ENCODE results near the gene ARSG. TPM values are rescaled to one million over a fixed set of nuclear protein-coding genes. Genes with fewer than 3 reads are reported as not detected.
A peak's percentile ranks its signal among the peaks of the same experiment; 100 is the strongest.

Gene ARSG
- total and polyA plus RNA-seq, 2 of the 13 experiments (the other 11 are each of a cell fraction or from before 2014, with no cell fraction given) = 3.7 to 15.2 TPM

- TF ChIP-seq ADNP (CRISPR knock-in tag; IDR thresholded peaks at IDR 0.05) (no peak), ZNF552 (CRISPR knock-in tag; IDR thresholded peaks at IDR 0.05; ENCODE audit: borderline replicate concordance) (no peak), GATAD1 (CRISPR knock-in tag; IDR thresholded peaks at IDR 0.05) (peak; percentile 52; the same call in 1 of the 2 replicates), ZNF644 (CRISPR knock-in tag; IDR thresholded peaks at IDR 0.05; ENCODE audit: low read depth) (0 out of 2 replicates have a peak, but pooled peaks have one; percentile 8), NCOA1 (CRISPR knock-in tag; IDR thresholded peaks at IDR 0.05) (no peak), NCOR1 (IDR thresholded peaks at IDR 0.05; ENCODE audit: borderline replicate concordance, low read length) (no peak), ZNF816 (CRISPR knock-in tag; IDR thresholded peaks at IDR 0.05; ENCODE audit: borderline replicate concordance) (no peak), SETDB1 (CRISPR knock-in tag; IDR thresholded peaks at IDR 0.05; ENCODE audit: borderline replicate concordance) (no peak), ETV5 (CRISPR knock-in tag; IDR thresholded peaks at IDR 0.05; ENCODE audit: borderline replicate concordance) (peak; percentile 96), ZNF354B (CRISPR knock-in tag; IDR thresholded peaks at IDR 0.05) (no peak), ZBTB7B (CRISPR knock-in tag; IDR thresholded peaks at IDR 0.05) (0 out of 2 replicates have a peak, but pooled peaks have one; percentile 33), PAWR (CRISPR knock-in tag; IDR thresholded peaks at IDR 0.05; ENCODE audit: borderline replicate concordance) (no peak), ZNF256 (CRISPR knock-in tag; conservative IDR thresholded peaks at IDR 0.05) (no peak), ZNF543 (CRISPR knock-in tag; IDR thresholded peaks at IDR 0.05) (no peak), ZIK1 (CRISPR knock-in tag; IDR thresholded peaks at IDR 0.05; ENCODE audit: borderline replicate concordance, low read depth) (no peak), ZNF235 (CRISPR knock-in tag; IDR thresholded peaks at IDR 0.05; ENCODE audit: borderline replicate concordance) (no peak), ZBTB1 (CRISPR knock-in tag; IDR thresholded peaks at IDR 0.05; ENCODE audit: borderline replicate concordance) (no peak), CAMTA2 (CRISPR knock-in tag; IDR thresholded peaks at IDR 0.05; ENCODE audit: borderline replicate concordance) (no peak), NFYC (CRISPR knock-in tag; IDR thresholded peaks at IDR 0.05) (no peak), ZNF33B (CRISPR knock-in tag; IDR thresholded peaks at IDR 0.05) (no peak), ZFX (CRISPR knock-in tag; IDR thresholded peaks at IDR 0.05; ENCODE audit: low read depth) (0 out of 2 replicates have a peak, but pooled peaks have one; percentile 28), SALL1 (CRISPR knock-in tag; IDR thresholded peaks at IDR 0.05) (peak; percentile 82)
- TF ChIP-seq, protein P1, sequence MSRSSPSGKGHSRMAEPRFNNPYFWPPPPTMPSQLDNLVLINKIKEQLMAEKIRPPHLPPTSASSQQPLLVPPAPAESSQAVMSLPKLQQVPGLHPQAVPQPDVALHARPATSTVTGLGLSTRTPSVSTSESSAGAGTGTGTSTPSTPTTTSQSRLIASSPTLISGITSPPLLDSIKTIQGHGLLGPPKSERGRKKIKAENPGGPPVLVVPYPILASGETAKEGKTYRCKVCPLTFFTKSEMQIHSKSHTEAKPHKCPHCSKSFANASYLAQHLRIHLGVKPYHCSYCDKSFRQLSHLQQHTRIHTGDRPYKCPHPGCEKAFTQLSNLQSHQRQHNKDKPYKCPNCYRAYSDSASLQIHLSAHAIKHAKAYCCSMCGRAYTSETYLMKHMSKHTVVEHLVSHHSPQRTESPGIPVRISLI (CRISPR knock-in tag; IDR thresholded peaks at IDR 0.05; ENCODE audit: borderline replicate concordance) = no peak
- TF ChIP-seq, protein P2, sequence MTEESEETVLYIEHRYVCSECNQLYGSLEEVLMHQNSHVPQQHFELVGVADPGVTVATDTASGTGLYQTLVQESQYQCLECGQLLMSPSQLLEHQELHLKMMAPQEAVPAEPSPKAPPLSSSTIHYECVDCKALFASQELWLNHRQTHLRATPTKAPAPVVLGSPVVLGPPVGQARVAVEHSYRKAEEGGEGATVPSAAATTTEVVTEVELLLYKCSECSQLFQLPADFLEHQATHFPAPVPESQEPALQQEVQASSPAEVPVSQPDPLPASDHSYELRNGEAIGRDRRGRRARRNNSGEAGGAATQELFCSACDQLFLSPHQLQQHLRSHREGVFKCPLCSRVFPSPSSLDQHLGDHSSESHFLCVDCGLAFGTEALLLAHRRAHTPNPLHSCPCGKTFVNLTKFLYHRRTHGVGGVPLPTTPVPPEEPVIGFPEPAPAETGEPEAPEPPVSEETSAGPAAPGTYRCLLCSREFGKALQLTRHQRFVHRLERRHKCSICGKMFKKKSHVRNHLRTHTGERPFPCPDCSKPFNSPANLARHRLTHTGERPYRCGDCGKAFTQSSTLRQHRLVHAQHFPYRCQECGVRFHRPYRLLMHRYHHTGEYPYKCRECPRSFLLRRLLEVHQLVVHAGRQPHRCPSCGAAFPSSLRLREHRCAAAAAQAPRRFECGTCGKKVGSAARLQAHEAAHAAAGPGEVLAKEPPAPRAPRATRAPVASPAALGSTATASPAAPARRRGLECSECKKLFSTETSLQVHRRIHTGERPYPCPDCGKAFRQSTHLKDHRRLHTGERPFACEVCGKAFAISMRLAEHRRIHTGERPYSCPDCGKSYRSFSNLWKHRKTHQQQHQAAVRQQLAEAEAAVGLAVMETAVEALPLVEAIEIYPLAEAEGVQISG (CRISPR knock-in tag; IDR thresholded peaks at IDR 0.05) = peak; percentile 60
- TF ChIP-seq, protein P3, sequence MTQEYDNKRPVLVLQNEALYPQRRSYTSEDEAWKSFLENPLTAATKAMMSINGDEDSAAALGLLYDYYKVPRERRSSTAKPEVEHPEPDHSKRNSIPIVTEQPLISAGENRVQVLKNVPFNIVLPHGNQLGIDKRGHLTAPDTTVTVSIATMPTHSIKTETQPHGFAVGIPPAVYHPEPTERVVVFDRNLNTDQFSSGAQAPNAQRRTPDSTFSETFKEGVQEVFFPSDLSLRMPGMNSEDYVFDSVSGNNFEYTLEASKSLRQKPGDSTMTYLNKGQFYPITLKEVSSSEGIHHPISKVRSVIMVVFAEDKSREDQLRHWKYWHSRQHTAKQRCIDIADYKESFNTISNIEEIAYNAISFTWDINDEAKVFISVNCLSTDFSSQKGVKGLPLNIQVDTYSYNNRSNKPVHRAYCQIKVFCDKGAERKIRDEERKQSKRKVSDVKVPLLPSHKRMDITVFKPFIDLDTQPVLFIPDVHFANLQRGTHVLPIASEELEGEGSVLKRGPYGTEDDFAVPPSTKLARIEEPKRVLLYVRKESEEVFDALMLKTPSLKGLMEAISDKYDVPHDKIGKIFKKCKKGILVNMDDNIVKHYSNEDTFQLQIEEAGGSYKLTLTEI (CRISPR knock-in tag; conservative IDR thresholded peaks at IDR 0.05) = no peak
Observed at GRCh38 chr17:68437979-68438822, 146.9 kb downstream of the ARSG start (continued).
